ENCODE measurements around the gene DNAJB12. TPM values are rescaled to one million over a fixed set of nuclear protein-coding genes. Genes with fewer than 3 reads are reported as not detected.

DNAJB12 gene
- total RNA-seq, 1 experiment from 2014 or later = 25.8 TPM

GRCh38 chr10:72321248-72322029, 33.3 kb downstream of the DNAJB12 start:
- Histone ChIP-seq H3K9me3 (ENCODE audit: control insufficient read depth in 1 of 2, insufficient read depth in 1 of 2, low read depth in 1 of 2, low read length in 2 of 2) (no peaks in the 10 kb centered on the region), H3K27me3 (ENCODE audit: insufficient read depth, low read length) (no peaks in the 10 kb centered on the region), H3K4me1 (ENCODE audit: control insufficient read depth in 1 of 2, insufficient read depth in 2 of 2, low read length in 2 of 2) (peaks cover 74 to 86% of the 10 kb centered on the region in 2 experiments), H3K9me2 (ENCODE audit: insufficient read depth) (no peaks in the 10 kb centered on the region), H3K36me3 (ENCODE audit: control insufficient read depth in 1 of 2, insufficient read depth in 2 of 2, low read length in 2 of 2) (no peaks in the 10 kb centered on the region), H3K27ac (ENCODE audit: low read depth, low read length) (peak overlapping the region; percentile 89), H3K9ac (ENCODE audit: low read length) (peak overlapping the region; percentile 69), H3K4me3 (replicated peaks in 1 of 2; ENCODE audit: low read depth in 1 of 2, low read length in 2 of 2) (peak overlapping the region; percentile 28 to 52; a peak in 2 of 4 replicates), H3K79me2 (ENCODE audit: insufficient read depth, low read length) (no peaks in the 10 kb centered on the region), H4K20me1 (ENCODE audit: insufficient read depth) (no peaks in the 10 kb centered on the region), H3K4me2 (ENCODE audit: low read length) (peak overlapping the region; percentile 76), H2AFZ (ENCODE audit: low read depth, low read length, poor library complexity, severe bottlenecking) (no peak overlapping the region)
- ATAC-seq (no peak), DNase-seq (ENCODE audit: low read depth, low spot score) (no peak)
- TF ChIP-seq, protein P1, sequence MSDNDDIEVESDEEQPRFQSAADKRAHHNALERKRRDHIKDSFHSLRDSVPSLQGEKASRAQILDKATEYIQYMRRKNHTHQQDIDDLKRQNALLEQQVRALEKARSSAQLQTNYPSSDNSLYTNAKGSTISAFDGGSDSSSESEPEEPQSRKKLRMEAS (IDR thresholded peaks at IDR 0.05) = no peak
- peak; percentile 54 for TF ChIP-seq POLR2A (IDR thresholded peaks at IDR 0.05; ENCODE audit: borderline replicate concordance, extremely low read depth, insufficient read depth, insufficient read length)
- ChIA-PET CTCF (interaction anchor here (0.7 to 1.2 kb wide), 3 partner anchors 11 to 43 kb away, joined by 3 read pairs; no protein-coding TSS in a partner anchor), RAD21 (ENCODE audit: low non-redundant PET in 1 of 2, low total read pairs in 2 of 2, uncharacterized antibody in 2 of 2, unreplicated experiment in 2 of 2) (interaction anchor here (0.6 to 1.2 kb wide), 6 partner anchors 10 to 48 kb away, joined by 3 to 4 read pairs (median 3); no protein-coding TSS in a partner anchor), POLR2A (interaction anchor here (0.6 to 9.7 kb wide), 19 partner anchors 8 to 1175 kb away, joined by 3 to 221 read pairs (median 6); partner anchors contain the start of genes ANAPC16, ASCC1, DDIT4 and DNAJB12)
- intact Hi-C loops (cut with micrococcal nuclease) = loop anchor here (2.0 to 10.0 kb wide), 3 partner anchors 29 to 457 kb away; no protein-coding TSS in a partner anchor
- TSS peak; percentile 45 for BruUV-seq (replicated peaks)

- Histone ChIP-seq H3K79me2 (ENCODE audit: insufficient read depth, low read length) (no peaks in the 10 kb centered on the region), H3K9me3 (ENCODE audit: control insufficient read depth in 1 of 2, insufficient read depth in 1 of 2, low read depth in 1 of 2, low read length in 2 of 2) (no peaks in the 10 kb centered on the region), H3K36me3 (ENCODE audit: control insufficient read depth in 1 of 2, insufficient read depth in 2 of 2, low read length in 2 of 2) (no peaks in the 10 kb centered on the region), H4K20me1 (ENCODE audit: insufficient read depth) (no peaks in the 10 kb centered on the region), H3K4me1 (ENCODE audit: control insufficient read depth in 1 of 2, insufficient read depth in 2 of 2, low read length in 2 of 2) (peaks cover 79 to 92% of the 10 kb centered on the region in 2 experiments), H3K27me3 (ENCODE audit: insufficient read depth, low read length) (no peaks in the 10 kb centered on the region), H3K4me3 (replicated peaks in 1 of 2; ENCODE audit: low read depth in 1 of 2, low read length in 2 of 2) (peak overlapping the region; percentile 33 to 52; a peak in 3 of 4 replicates), H3K9me2 (ENCODE audit: insufficient read depth) (no peaks in the 10 kb centered on the region), H3K4me2 (ENCODE audit: low read length) (peak overlapping the region; percentile 76), H3K9ac (ENCODE audit: low read length) (peak overlapping the region; percentile 69), H2AFZ (ENCODE audit: low read depth, low read length, poor library complexity, severe bottlenecking) (no peak overlapping the region), H3K27ac (ENCODE audit: low read depth, low read length) (peak overlapping the region; percentile 89)
- intact Hi-C loops (cut with micrococcal nuclease) = loop anchor here (2.0 to 10.0 kb wide), 3 partner anchors 28 to 456 kb away; no protein-coding TSS in a partner anchor
- peak; percentile 59 for TF ChIP-seq YY1 (IDR thresholded peaks at IDR 0.05; ENCODE audit: extremely low read depth, insufficient replicate concordance, low read depth, low read length)
- peak; percentile 7; the same call in 1 of the 2 replicates for TF ChIP-seq ZFX (IDR thresholded peaks at IDR 0.05)
- TF ChIP-seq SIN3A (IDR thresholded peaks at IDR 0.05; ENCODE audit: low read depth) = no peak
- TF ChIP-seq TCF7L2 (IDR thresholded peaks at IDR 0.05; ENCODE audit: borderline replicate concordance, extremely low read depth, insufficient read depth, insufficient read length) = peak; percentile 76
- no peak for TF ChIP-seq ZNF274 (IDR thresholded peaks at IDR 0.05; ENCODE audit: low read depth, low read length)
- peak; percentile 80 for TF ChIP-seq POLR2AphosphoS5 (IDR thresholded peaks at IDR 0.05; ENCODE audit: low read depth, low read length)
- BruUV-seq (replicated peaks) = no TSS peak
- ChIA-PET RAD21 (ENCODE audit: low non-redundant PET in 1 of 2, low total read pairs in 2 of 2, uncharacterized antibody in 2 of 2, unreplicated experiment in 2 of 2) (interaction anchor here (0.7 to 1.2 kb wide), 6 partner anchors 11 to 60 kb away, joined by 3 to 4 read pairs (median 4); no protein-coding TSS in a partner anchor), CTCF (interaction anchor here (0.9 to 1.2 kb wide), 3 partner anchors 11 to 42 kb away, joined by 3 read pairs; no protein-coding TSS in a partner anchor), POLR2A (interaction anchor here (0.6 to 9.7 kb wide), 18 partner anchors 9 to 1175 kb away, joined by 3 to 221 read pairs (median 5); partner anchors contain the start of genes ANAPC16, ASCC1, DDIT4 and DNAJB12)
- DNase-seq (ENCODE audit: low read depth, low spot score) = peak; percentile 95
- ATAC-seq = peak; percentile 65
Measured at GRCh38 chr10:72320676-72321247, 34.0 kb downstream of the DNAJB12 start.

All from HCT116 (cell line).